M059J (cell line): ENCODE measurements around the gene MCM10. TPM values are rescaled to one million over a fixed set of nuclear protein-coding genes. Genes with fewer than 3 reads are reported as not detected.
"Not testable (repeated sequence)": the region's sequence is repeated elsewhere in the genome, so short reads cannot be mapped to it uniquely, and the experiment has no call there.

Experiments used
- DNase-seq: peaks from one replicate; pipeline ENCODE4 v3.0.0-alpha.2; 2012; ENCODE audit warnings: low read depth
- total RNA-seq: library from RNA; depleted of rRNA; stranded (reverse); fragments of >200 nt; shearing (Covaris generic); gene quantifications from 2 replicates; pipeline ENCODE4 v1.2.3, GENCODE V29; 2014; rRNA removed

MCM10 gene
- 9.4 and 11.6 TPM in 2 replicates for total RNA-seq

- DNase-seq: peak; percentile 96
These were observed at the start of gene MCM10 for GRCh38 chr10:13160934-13161856. TSS of gene MCM10 (plus strand) at chr10:13161558. CDS start at chr10:13164203, 2,645 bp downstream.

GRCh38 chr10:13113544-13113943, 47.8 kb upstream of the MCM10 start:
- DNase-seq: no peak

GRCh38 chr10:13115832-13116803, 45.2 kb upstream of the MCM10 start:
- no peak for DNase-seq

DNA sequence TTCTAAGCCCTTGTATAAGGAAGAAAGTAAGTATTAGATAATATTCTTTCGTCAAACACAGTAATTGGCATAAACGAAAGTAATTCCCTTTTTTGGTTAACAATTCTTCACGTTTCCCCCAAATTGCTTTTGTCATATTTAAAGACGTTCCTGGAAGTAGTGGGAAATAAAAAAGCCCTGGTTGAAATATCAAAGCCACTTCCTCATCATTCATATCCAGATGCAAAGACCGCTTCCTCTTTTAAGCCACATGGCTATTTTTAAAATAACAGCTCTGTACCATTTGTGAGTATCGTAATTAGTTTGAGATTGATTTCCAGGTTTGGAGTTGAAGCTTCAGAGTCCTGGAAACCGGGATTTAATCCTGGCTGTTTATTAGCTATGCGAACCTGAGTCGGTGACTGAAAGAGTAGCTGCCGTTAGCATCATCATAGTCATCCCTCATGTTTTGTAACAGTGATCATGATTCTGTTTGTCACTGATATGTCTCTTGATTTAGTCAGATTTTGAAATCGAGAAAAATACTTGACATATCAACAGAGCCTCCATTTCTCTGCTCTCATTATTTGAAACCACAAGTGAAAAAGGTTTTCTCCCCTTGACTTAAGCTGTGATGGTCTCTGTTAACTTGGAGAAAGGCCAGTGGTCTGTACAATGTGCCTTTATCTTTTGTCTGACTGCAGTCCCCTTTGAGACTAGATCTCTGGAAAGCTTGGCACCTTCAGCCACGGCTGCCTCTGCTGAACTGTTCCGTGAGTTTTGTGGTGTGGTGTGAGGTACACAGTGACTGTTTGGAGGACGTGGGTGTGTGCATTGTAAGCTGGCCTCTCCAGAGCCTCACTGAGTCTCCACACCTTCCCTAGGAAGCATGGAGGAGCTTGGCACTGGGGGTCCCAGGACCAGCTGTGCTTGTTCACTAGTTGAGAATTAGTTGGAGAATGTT, 43.2 kb upstream of the MCM10 start:
- DNase-seq: no peak

DNA sequence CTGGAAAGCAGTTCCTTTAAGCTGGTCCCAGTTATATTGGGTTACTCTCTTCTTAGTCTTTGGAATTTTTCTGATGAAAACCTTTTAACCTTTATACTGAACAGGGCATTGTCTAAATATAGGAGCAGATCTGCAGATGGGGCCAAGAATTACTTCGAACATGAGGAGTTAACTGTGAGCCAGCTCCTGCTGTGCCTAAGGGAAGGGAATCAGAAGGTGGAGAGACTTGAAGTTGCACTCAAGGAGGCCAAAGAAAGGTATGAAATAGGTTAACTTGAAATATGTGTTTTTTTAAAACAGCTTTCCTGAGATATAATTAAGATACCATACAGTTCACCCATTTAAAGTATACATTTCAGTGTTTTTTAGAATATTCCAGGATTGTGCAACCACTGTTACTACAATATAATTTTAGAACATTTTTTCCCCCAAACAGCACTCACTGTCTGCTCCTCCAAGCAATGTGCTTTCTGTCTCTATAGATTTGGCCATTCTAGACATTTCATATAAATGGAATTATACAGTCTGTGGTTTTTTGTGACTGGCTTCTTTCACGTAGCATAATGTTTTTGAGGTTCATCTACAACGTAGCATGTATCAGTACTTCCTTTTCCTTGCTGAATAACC, 42.5 kb upstream of the MCM10 start:
- no peak for DNase-seq

DNA sequence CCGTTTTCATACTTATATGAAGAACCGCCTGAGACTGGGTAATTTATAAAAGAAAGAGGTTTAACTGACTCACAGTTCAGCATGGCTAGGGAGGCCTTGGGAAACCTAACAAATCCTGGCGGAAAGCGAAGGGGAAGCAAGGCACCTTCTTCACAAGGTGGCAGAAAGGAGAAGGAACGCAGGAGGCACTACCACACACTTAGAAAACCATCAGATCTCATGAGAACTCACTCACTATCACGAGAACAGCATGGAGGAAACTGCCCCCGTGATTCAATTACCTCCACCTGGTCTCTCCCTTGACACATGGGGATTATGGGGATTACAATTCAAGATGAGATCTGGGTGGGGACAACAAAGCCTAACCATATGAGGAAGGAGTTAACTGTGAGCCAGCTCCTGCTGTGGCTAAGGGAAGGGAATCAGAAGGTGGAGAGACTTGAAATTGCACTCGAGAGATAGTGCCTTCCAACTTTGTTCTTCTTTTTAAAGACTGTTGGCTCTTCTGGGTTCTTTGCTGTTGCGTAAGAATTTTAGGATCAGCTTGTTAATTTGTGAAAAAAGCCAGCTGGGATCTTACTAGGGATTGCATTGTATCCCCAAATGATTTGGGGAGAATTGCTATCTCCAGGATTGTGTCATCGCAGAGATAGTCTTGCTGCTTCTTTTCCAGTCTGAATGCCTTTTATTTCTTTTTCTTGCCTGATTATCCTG, 40.4 kb upstream of the MCM10 start:
- no peak for DNase-seq

DNA sequence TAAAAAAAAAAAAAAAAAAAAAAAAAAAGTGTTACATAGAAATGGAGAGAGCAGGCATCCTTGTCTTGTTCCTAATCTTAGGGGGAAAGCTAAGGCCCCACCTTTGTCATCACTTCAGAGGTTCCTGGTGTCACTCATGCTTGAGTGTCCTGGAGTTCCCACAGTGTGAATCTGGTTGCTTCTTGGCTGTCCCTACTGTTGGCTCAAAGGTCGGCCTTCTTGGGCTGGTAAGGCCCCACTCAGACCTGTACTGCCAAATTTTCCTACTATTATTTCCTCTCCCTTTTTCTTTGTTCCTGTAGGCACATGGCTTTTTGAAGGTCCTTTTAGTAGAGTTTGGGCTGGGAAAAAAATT, 39.9 kb upstream of the MCM10 start:
- DNase-seq: no peak

DNA sequence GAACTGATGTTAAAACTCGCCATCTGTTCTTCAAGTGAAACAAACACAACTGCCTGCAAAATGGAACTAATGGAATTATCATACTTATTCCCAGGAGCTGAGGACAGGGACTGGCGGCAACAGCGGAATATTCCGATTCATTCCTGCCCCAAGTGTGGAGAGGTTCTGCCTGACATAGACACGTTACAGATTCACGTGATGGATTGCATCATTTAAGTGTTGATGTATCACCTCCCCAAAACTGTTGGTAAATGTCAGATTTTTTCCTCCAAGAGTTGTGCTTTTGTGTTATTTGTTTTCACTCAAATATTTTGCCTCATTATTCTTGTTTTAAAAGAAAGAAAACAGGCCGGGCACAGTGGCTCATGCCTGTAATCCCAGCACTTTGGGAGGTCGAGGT, 24.7 kb upstream of the MCM10 start:
- DNase-seq: no peak

DNA sequence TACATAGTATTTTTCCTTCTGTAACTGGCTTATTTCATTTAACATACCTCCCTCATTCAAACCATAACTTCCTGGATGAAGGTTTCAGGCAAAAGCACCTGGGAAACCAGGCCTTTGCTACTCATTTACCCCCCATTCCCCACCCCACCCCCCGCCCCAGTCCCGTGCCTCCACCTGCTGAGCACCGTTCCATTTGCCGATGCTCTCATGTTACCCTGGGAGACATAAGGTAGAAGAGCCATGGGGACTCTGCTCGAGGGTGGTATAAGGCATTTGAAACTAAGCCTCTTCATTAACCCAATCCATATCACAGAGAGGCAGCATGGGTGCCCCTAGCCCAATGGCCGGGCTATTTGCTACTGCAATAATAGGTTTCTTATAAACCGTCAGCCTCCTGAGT, 22.2 kb upstream of the MCM10 start:
- DNase-seq: no peak

DNA sequence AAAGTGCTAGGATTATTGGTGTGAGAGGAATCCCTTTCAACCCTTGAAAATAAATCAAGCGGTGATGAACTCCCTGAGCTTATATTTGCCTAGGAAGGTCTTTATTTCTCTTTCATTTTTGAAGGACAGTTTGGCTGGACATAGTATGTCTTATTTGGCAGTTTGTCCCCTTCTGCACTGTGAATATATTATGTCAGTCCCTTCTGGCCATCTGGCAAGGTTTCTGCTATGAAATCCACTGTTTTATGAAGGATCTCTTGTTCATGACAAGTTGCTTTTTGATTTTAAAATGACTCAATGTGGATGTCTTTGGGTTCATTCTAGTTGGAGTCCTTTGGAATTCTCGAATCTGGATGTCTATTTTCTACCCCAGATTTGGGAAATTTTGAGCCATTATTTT, 21.7 kb upstream of the MCM10 start:
- DNase-seq: no peak

- DNase-seq: no peak
These were observed 20.6 kb upstream of the MCM10 start for GRCh38 chr10:13140627-13141190.

DNA sequence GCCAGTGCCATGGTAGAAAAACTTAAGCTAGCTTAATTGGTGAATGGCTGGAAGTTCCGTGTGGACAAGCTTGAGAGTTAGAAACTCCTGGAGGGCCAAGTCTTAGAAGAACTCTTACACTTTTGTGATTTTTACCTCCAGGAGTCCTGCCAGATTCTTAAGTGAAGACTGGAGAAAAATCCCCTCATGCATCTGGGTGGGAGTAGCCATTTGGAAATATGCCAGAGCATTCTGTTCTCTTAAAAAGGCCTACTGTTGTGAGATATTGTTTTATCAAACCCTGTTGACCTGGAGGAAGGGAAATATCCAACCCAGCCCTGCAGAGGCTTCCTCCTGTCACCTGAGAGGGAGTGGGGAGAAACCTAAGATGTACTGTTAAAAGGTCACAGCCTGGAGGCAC, 17.6 kb upstream of the MCM10 start:
- no peak for DNase-seq

GRCh38 chr10:13144814-13145213, 16.5 kb upstream of the MCM10 start:
- no peak for DNase-seq

DNA sequence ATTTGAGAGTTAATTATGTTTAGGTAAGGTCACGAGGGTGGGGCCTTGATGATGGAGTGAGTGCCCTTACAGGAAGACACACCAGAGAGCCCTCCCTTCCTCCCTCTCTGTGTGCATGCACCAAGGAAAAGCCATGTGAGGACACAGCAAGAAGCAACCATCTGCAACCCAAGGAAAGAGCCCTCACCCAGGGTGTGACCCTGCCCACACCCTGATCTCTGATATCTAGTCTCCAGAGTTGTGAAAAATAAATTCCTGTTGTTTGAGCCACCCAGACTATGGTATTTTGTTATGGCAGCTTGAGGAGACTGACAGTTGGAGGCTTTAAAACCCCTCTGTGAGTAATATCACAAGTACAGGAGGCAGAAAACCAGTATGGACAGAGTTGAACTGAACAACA, 15.0 kb upstream of the MCM10 start:
- DNase-seq: no peak

DNA sequence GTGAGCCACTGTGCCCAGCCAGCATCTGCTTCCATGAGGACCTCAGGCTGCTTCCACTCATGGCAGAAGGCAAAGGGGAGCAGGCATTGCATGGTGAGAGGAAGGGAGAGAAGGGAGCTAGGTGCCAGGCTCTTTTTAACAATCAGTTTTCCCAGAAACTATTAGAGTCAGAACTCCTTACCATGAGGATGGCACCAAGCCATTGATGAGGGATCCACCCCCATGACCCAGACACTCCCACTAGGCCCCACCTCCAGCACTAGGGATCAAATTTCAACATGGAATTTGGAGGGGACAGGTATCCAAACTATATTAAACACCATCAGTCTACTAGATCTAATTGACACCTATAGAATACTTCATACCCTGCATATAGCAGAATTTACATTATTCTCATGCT, 14.2 kb upstream of the MCM10 start:
- DNase-seq: no peak

- no peak for DNase-seq
These were observed 9.1 kb upstream of the MCM10 start for GRCh38 chr10:13152296-13152695.

DNA sequence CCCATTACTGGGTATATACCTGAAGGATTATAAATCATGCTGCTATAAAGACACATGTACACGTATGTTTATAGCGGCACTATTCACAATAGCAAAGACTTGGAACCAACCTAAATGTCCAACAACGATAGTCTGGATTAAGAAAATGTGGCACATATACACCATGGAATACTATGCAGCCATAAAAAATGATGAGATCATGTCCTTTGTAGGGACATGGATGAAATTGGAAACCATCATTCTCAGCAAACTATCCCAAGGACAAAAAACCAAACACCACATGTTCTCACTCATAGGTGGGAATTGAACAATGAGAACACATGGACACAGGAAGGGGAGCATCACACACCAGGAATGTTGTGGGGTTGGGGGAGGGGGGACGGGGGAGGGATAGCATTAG, 5.5 kb upstream of the MCM10 start:
- DNase-seq: not testable (repeated sequence)

- no peak for DNase-seq
These were observed 3.0 kb upstream of the MCM10 start for GRCh38 chr10:13158401-13158800.

DNA sequence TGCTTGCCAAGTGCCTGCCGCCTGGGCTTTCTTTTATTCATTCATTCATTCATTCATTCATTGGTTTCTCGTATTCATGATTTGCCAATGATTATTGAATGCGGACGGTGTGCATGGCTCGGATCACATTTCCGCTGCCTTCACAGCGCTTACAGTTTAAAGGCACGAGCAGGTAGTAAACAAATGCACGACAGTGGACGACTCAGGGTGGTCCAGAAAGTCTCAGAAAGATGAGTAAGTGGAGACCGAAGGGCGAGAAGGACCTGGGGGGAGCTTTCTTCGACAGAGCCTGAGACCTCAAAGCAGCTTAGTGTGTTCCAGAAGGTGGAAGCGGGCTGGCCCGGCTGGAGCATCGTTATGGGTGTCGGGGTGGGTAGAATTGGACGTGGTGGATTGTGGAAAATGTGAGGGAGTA, 506 bp downstream of the MCM10 start:
- DNase-seq: peak; percentile 7

- no peak for DNase-seq
These were observed 2.5 kb downstream of the MCM10 start for GRCh38 chr10:13163859-13164258.
